ENCODE results near the gene NR2E3. TPM values are rescaled to one million over a fixed set of nuclear protein-coding genes. Genes with fewer than 3 reads are reported as not detected.

The NR2E3 gene
- total RNA-seq, 2 experiments from 2014 or later, result not detected

DNA sequence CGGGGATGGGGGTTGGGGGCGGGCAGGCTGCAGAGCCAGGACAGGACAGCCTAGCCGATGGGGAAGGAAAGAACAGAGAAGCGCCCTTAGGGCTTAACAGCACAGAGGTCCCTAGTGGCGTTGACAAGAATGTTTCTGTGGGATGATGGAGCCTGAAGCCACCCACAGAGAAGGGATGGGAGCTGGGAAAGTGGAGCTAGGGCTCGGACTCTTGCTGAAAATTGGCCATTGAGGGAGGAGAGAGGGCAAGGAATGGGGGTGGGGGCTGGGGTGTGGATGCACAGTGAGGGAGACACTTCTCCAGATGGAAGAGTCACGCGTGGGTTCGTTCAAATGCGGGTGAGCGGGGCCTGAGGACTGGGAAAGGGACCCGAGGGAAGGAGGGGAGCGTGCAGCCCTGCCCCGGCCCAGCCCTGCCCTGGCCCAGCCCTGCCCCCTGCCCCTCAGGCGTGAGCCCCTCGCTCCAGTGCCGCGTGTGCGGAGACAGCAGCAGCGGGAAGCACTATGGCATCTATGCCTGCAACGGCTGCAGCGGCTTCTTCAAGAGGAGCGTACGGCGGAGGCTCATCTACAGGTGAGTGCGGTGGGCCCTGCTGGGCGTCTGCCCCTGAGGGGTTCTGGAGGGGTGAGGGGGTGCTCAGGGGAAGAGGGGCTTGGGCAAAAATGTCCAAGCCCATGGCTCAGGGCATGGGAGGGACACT is 832 bp downstream of the NR2E3 start:
- POLR2A ChIA-PET, result no interaction called here

DNA sequence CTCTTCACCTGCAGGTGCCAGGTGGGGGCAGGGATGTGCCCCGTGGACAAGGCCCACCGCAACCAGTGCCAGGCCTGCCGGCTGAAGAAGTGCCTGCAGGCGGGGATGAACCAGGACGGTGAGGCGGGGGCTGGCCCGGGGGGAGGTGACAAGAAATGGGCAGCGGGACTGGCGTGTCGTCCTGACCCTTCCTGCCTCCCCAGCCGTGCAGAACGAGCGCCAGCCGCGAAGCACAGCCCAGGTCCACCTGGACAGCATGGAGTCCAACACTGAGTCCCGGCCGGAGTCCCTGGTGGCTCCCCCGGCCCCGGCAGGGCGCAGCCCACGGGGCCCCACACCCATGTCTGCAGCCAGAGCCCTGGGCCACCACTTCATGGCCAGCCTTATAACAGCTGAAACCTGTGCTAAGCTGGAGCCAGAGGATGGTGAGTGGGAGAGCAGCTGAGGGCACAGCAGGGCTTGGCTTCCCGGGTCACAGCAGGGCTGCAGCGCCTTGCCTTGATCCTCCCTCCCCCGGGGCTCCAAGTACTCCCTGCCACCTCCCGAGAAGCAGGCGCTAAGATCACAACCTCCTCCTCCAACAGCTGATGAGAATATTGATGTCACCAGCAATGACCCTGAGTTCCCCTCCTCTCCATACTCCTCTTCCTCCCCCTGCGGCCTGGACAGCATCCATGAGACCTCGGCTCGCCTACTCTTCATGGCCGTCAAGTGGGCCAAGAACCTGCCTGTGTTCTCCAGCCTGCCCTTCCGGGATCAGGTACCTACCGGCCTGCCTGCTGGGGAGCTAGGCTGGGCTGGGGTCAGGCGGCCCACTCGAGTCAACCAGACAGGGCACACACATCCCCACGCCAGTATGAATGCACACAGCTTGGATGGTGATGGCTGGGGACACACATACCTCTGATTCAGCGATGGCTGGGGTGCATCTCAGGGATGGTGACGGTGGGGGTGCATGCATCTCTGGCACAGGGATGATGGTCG is 1.7 kb downstream of the NR2E3 start:
- no peaks in the 10 kb centered on the region for H3K9me2 ChIP-seq (ENCODE audit: insufficient read depth, low read length)
- H3K4me1 ChIP-seq (ENCODE audit: insufficient read depth, low read length, poor library complexity, severe bottlenecking), result no peaks in the 10 kb centered on the region
- DNase-seq (ENCODE audit: low spot score), result no peak
- H3K4me2 ChIP-seq (ENCODE audit: low read length), result no peak overlapping the region
- H3K9me3 ChIP-seq (ENCODE audit: low read length), result no peaks in the 10 kb centered on the region
- H3K4me3 ChIP-seq (ENCODE audit: low read depth, low read length, poor library complexity, severe bottlenecking), result no peak overlapping the region
- intact Hi-C loops (cut with micrococcal nuclease; ENCODE audit: unreplicated experiment), result no loop called here
- no peaks in the 10 kb centered on the region for H3K36me3 ChIP-seq (ENCODE audit: insufficient read depth, low read length)
- ChIA-PET POLR2A (no interaction called here), CTCF (ENCODE audit: unreplicated experiment) (no interaction called here)
- no peak overlapping the region for H2AFZ ChIP-seq (ENCODE audit: low read length)
- BruUV-seq (replicated peaks), result no TSS peak
- no peak for TF ChIP-seq EZH2phosphoT487 (IDR thresholded peaks at IDR 0.05; ENCODE audit: borderline replicate concordance, low read depth, low read length)
- TF ChIP-seq, protein P1, sequence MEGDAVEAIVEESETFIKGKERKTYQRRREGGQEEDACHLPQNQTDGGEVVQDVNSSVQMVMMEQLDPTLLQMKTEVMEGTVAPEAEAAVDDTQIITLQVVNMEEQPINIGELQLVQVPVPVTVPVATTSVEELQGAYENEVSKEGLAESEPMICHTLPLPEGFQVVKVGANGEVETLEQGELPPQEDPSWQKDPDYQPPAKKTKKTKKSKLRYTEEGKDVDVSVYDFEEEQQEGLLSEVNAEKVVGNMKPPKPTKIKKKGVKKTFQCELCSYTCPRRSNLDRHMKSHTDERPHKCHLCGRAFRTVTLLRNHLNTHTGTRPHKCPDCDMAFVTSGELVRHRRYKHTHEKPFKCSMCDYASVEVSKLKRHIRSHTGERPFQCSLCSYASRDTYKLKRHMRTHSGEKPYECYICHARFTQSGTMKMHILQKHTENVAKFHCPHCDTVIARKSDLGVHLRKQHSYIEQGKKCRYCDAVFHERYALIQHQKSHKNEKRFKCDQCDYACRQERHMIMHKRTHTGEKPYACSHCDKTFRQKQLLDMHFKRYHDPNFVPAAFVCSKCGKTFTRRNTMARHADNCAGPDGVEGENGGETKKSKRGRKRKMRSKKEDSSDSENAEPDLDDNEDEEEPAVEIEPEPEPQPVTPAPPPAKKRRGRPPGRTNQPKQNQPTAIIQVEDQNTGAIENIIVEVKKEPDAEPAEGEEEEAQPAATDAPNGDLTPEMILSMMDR (conservative IDR thresholded peaks at IDR 0.05; ENCODE audit: low read length), result no peak
- H4K20me1 ChIP-seq (ENCODE audit: insufficient read depth, low read length), result no peaks in the 10 kb centered on the region
- no peaks in the 10 kb centered on the region for H3K79me2 ChIP-seq (ENCODE audit: insufficient read depth, low read depth, low read length)
- no peak overlapping the region for H3K27ac ChIP-seq (ENCODE audit: low read depth, low read length, poor library complexity, severe bottlenecking)

More for the DNA sequence above, 832 bp downstream of the NR2E3 start:
- H3K9me2 ChIP-seq (ENCODE audit: insufficient read depth, low read length), result no peaks in the 10 kb centered on the region
- CTCF ChIA-PET (ENCODE audit: unreplicated experiment), result no interaction called here
- no TSS peak for BruUV-seq (replicated peaks)
- H3K36me3 ChIP-seq (ENCODE audit: insufficient read depth, low read length), result no peaks in the 10 kb centered on the region
- no peak for DNase-seq (ENCODE audit: low spot score)
- H3K4me3 ChIP-seq (ENCODE audit: low read depth, low read length, poor library complexity, severe bottlenecking), result no peak overlapping the region
- no peaks in the 10 kb centered on the region for H3K9me3 ChIP-seq (ENCODE audit: low read length)
- H4K20me1 ChIP-seq (ENCODE audit: insufficient read depth, low read length), result no peaks in the 10 kb centered on the region
- H3K4me1 ChIP-seq (ENCODE audit: insufficient read depth, low read length, poor library complexity, severe bottlenecking), result no peaks in the 10 kb centered on the region
- no peak overlapping the region for H3K4me2 ChIP-seq (ENCODE audit: low read length)
- H3K79me2 ChIP-seq (ENCODE audit: insufficient read depth, low read depth, low read length), result no peaks in the 10 kb centered on the region
- intact Hi-C loops (cut with micrococcal nuclease; ENCODE audit: unreplicated experiment), result no loop called here
- H2AFZ ChIP-seq (ENCODE audit: low read length), result no peak overlapping the region
- H3K27ac ChIP-seq (ENCODE audit: low read depth, low read length, poor library complexity, severe bottlenecking), result no peak overlapping the region
- TF ChIP-seq EZH2phosphoT487 (IDR thresholded peaks at IDR 0.05; ENCODE audit: borderline replicate concordance, low read depth, low read length), result no peak
- TF ChIP-seq, protein P1 (conservative IDR thresholded peaks at IDR 0.05; ENCODE audit: low read length), result no peak

Data from OCI-LY7 (cell line).